ENCODE measurements around the gene CCDC157. TPM values are rescaled to one million over a fixed set of nuclear protein-coding genes. Genes with fewer than 3 reads are reported as not detected.

The CCDC157 gene
- total and polyA plus RNA-seq, 2 of the 4 experiments (the other 2 are of a cell fraction): 0.90 to 2.2 TPM

DNA sequence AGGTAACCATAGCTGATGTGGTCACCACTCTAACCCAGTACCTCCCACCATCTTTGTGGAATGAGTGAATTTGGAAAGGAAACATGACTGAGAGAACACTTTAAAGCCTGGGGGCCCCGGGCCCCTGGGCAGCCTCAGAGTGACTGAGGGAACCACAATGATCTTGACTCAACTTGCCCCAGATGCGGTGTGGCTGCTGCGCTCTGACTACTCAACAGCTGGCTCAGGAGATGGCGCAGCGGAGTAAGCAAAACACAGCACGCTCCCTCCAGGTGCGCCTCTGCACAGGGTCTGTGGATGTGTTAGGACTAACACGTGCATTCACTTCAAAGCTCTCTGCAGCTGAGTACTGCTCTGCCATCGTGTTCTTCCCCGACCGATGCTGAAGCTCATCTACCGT is 24.5 kb downstream of the CCDC157 start:
- Histone ChIP-seq H3K9ac (ENCODE audit: low read depth, low read length) (no peak overlapping the region), H2BK20ac (ENCODE audit: low read depth, low read length) (no peak overlapping the region), H2AFZ (replicated peaks; ENCODE audit: low read length, poor library complexity) (no peak overlapping the region), H3K36me3 (ENCODE audit: control insufficient read depth, insufficient read depth, low read length) (peaks cover 60% of the 10 kb centered on the region), H2BK5ac (ENCODE audit: low read depth, low read length, poor library complexity, severe bottlenecking) (no peak overlapping the region), H3K79me1 (ENCODE audit: low read depth in 1 of 2, low read length in 2 of 2) (peaks cover 7% of the 10 kb centered on the region in 2 experiments), H3K27ac (ENCODE audit: insufficient read depth, low read length) (no peak overlapping the region), H3K56ac (ENCODE audit: extremely low read depth, insufficient read depth, low read length) (no peak overlapping the region), H4K20me1 (ENCODE audit: insufficient read depth, low read length) (no peaks in the 10 kb centered on the region), H3K23ac (ENCODE audit: low read depth, low read length) (no peak overlapping the region), H3K4me3 (ENCODE audit: insufficient read depth, low read depth, low read length) (no peak overlapping the region), H3K9me1 (ENCODE audit: insufficient read depth, low read length) (peaks cover 2% of the 10 kb centered on the region; the same call in 1 of the 2 replicates), H3K9me3 (ENCODE audit: control insufficient read depth, insufficient read depth, low read length) (no peaks in the 10 kb centered on the region), H4K5ac (ENCODE audit: low read depth, low read length) (no peak overlapping the region), H3K4me2 (ENCODE audit: low read depth, low read length) (no peak overlapping the region), H2BK15ac (ENCODE audit: low read depth, low read length) (no peak overlapping the region), H2AK5ac (ENCODE audit: low read depth, low read length) (no peak overlapping the region), H2AK9ac (replicated peaks; ENCODE audit: low read depth, low read length, poor library complexity) (no peak overlapping the region), H3K4ac (ENCODE audit: low read depth, low read length) (no peak overlapping the region), H3K14ac (replicated peaks; ENCODE audit: low read depth, low read length) (no peak overlapping the region), H3K18ac (ENCODE audit: low read depth, low read length) (no peak overlapping the region), H4K91ac (ENCODE audit: insufficient read depth, low read depth, low read length) (no peak overlapping the region), H3K4me1 (ENCODE audit: control insufficient read depth, insufficient read depth, low read length) (peaks cover 3% of the 10 kb centered on the region), H2BK120ac (ENCODE audit: low read depth, low read length) (no peak overlapping the region), H4K8ac (ENCODE audit: low read depth in 2 of 2, low read length in 2 of 2) (no peak overlapping the region), H3K27me3 (ENCODE audit: control insufficient read depth, insufficient read depth, low read length) (no peaks in the 10 kb centered on the region)
- intact Hi-C loops (cut with micrococcal nuclease) (no loop called here), dilution Hi-C loops (cut with HindIII; ENCODE audit: low sequenced_read_pairs, unreplicated experiment) (no loop called here), in situ Hi-C loops (cut with MboI; ENCODE audit: low sequenced_read_pairs) (no loop called here)
- no peak for TF ChIP-seq CEBPB (IDR thresholded peaks at IDR 0.05; ENCODE audit: low read depth, low read length)
- TF ChIP-seq, protein P1, sequence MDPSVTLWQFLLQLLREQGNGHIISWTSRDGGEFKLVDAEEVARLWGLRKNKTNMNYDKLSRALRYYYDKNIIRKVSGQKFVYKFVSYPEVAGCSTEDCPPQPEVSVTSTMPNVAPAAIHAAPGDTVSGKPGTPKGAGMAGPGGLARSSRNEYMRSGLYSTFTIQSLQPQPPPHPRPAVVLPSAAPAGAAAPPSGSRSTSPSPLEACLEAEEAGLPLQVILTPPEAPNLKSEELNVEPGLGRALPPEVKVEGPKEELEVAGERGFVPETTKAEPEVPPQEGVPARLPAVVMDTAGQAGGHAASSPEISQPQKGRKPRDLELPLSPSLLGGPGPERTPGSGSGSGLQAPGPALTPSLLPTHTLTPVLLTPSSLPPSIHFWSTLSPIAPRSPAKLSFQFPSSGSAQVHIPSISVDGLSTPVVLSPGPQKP (IDR thresholded peaks at IDR 0.05; ENCODE audit: borderline replicate concordance, low read depth, low read length): no peak
- TF ChIP-seq CHD1 (IDR thresholded peaks at IDR 0.05; ENCODE audit: low read depth, low read length): no peak
- TF ChIP-seq, protein P2, sequence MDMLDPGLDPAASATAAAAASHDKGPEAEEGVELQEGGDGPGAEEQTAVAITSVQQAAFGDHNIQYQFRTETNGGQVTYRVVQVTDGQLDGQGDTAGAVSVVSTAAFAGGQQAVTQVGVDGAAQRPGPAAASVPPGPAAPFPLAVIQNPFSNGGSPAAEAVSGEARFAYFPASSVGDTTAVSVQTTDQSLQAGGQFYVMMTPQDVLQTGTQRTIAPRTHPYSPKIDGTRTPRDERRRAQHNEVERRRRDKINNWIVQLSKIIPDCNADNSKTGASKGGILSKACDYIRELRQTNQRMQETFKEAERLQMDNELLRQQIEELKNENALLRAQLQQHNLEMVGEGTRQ (IDR thresholded peaks at IDR 0.05; ENCODE audit: low read depth, low read length): no peak
- TF ChIP-seq POLR2A (IDR thresholded peaks at IDR 0.05; ENCODE audit: low read depth, low read length): no peak
- no peak for TF ChIP-seq FOS (IDR thresholded peaks at IDR 0.05; ENCODE audit: low read depth, low read length)
- TF ChIP-seq, protein P3, sequence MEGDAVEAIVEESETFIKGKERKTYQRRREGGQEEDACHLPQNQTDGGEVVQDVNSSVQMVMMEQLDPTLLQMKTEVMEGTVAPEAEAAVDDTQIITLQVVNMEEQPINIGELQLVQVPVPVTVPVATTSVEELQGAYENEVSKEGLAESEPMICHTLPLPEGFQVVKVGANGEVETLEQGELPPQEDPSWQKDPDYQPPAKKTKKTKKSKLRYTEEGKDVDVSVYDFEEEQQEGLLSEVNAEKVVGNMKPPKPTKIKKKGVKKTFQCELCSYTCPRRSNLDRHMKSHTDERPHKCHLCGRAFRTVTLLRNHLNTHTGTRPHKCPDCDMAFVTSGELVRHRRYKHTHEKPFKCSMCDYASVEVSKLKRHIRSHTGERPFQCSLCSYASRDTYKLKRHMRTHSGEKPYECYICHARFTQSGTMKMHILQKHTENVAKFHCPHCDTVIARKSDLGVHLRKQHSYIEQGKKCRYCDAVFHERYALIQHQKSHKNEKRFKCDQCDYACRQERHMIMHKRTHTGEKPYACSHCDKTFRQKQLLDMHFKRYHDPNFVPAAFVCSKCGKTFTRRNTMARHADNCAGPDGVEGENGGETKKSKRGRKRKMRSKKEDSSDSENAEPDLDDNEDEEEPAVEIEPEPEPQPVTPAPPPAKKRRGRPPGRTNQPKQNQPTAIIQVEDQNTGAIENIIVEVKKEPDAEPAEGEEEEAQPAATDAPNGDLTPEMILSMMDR (conservative IDR thresholded peaks at IDR 0.05; ENCODE audit: low read depth, low read length): no peak
- TF ChIP-seq MAFK (IDR thresholded peaks at IDR 0.05; ENCODE audit: low read depth, low read length): no peak
- TF ChIP-seq NFE2L2 (IDR thresholded peaks at IDR 0.05; ENCODE audit: low read depth, low read length): no peak
- TF ChIP-seq BHLHE40 (IDR thresholded peaks at IDR 0.05; ENCODE audit: low read depth, low read length): no peak
- TF ChIP-seq RFX5 (IDR thresholded peaks at IDR 0.05; ENCODE audit: low read depth, low read length): no peak
- TF ChIP-seq RCOR1 (IDR thresholded peaks at IDR 0.05; ENCODE audit: insufficient replicate concordance, low read length): no peak
- TF ChIP-seq MAZ (IDR thresholded peaks at IDR 0.05; ENCODE audit: borderline replicate concordance, low read depth, low read length): no peak
- TF ChIP-seq MXI1 (IDR thresholded peaks at IDR 0.05; ENCODE audit: borderline replicate concordance, low read depth, low read length): no peak
- TF ChIP-seq RAD21 (IDR thresholded peaks at IDR 0.05; ENCODE audit: low read length): no peak
- BruUV-seq (replicated peaks): no TSS peak
- 86% methylated on average over 6 of the region's 12 CpGs; no CpG with 5 or more reads in 1 of the 2 experiments for WGBS, 2 experiments (ENCODE audit: extremely low coverage in 2 of 2, insufficient read length in 1 of 2)
- ChIA-PET CTCF (interaction anchor here (0.6 to 1.5 kb wide), 3 partner anchors 22 to 118 kb away, joined by 3 to 7 read pairs (median 3); no protein-coding TSS in a partner anchor), POLR2A (ENCODE audit: unreplicated experiment) (no interaction called here)
- ATAC-seq (ENCODE audit: low read depth) (no peak), DNase-seq (no peak)

Measured in IMR-90 (cell line).